HG02588 (cell line): ENCODE measurements around the gene TLE4.

Source experiments
- ATAC-seq: cut with Tn5 transposase; IDR thresholded peaks from one replicate; pipeline ENCODE4 v1.9.1; 2021; ENCODE audit warnings: mild to moderate bottlenecking, moderate library complexity; ENCODE audit not compliant: unreplicated experiment

Gene TLE4

GRCh38 chr9:79660615-79661014 lies 88.8 kb downstream of the TLE4 start:
- ATAC-seq, result no peak

GRCh38 chr9:79661279-79661678 lies 89.5 kb downstream of the TLE4 start:
- no peak for ATAC-seq

GRCh38 chr9:79661886-79662536 lies 90.2 kb downstream of the TLE4 start:
- ATAC-seq, result no peak

GRCh38 chr9:79662537-79662956 lies 90.8 kb downstream of the TLE4 start:
- no peak for ATAC-seq

GRCh38 chr9:79663300-79663699 lies 91.5 kb downstream of the TLE4 start:
- ATAC-seq, result no peak

- no peak for ATAC-seq
Measured at GRCh38 chr9:79663878-79664277, 92.1 kb downstream of the TLE4 start.

GRCh38 chr9:79664375-79664831 lies 92.6 kb downstream of the TLE4 start:
- no peak for ATAC-seq

- ATAC-seq, result no peak
Measured at GRCh38 chr9:79665369-79665768, 93.6 kb downstream of the TLE4 start.

GRCh38 chr9:79665931-79666330 lies 94.2 kb downstream of the TLE4 start:
- no peak for ATAC-seq

- ATAC-seq, result no peak
Measured at GRCh38 chr9:79667120-79667519, 95.4 kb downstream of the TLE4 start.

GRCh38 chr9:79667817-79668436 lies 96.2 kb downstream of the TLE4 start:
- no peak for ATAC-seq

- no peak for ATAC-seq
Measured at GRCh38 chr9:79668956-79669355, 97.2 kb downstream of the TLE4 start.

- no peak for ATAC-seq
Measured at GRCh38 chr9:79670269-79670961, 98.7 kb downstream of the TLE4 start.

GRCh38 chr9:79671558-79671957 lies 99.8 kb downstream of the TLE4 start:
- ATAC-seq, result no peak

GRCh38 chr9:79672236-79672635 lies 100.5 kb downstream of the TLE4 start:
- no peak for ATAC-seq

- no peak for ATAC-seq
Measured at GRCh38 chr9:79672891-79673290, 101.1 kb downstream of the TLE4 start.

- ATAC-seq, result peak; percentile 77
Measured at GRCh38 chr9:79673614-79674013, 101.8 kb downstream of the TLE4 start.

- ATAC-seq, result peak; percentile 36
Measured at GRCh38 chr9:79674052-79674777, 102.5 kb downstream of the TLE4 start.

- ATAC-seq, result no peak
Measured at GRCh38 chr9:79681576-79681975, 109.8 kb downstream of the TLE4 start.

GRCh38 chr9:79682076-79682736 lies 110.4 kb downstream of the TLE4 start:
- no peak for ATAC-seq

- no peak for ATAC-seq
Measured at GRCh38 chr9:79684059-79684458, 112.3 kb downstream of the TLE4 start.
